HG02623 (cell line): Measurements from ENCODE around the gene MACROD2.
A peak's percentile ranks its signal among the peaks of the same experiment; 100 is the strongest.

Experiments
- ATAC-seq: cut with Tn5 transposase; IDR thresholded peaks from one replicate; pipeline ENCODE4 v1.9.1; 2021; ENCODE audit warnings: moderate library complexity; ENCODE audit not compliant: unreplicated experiment

The MACROD2 gene

DNA sequence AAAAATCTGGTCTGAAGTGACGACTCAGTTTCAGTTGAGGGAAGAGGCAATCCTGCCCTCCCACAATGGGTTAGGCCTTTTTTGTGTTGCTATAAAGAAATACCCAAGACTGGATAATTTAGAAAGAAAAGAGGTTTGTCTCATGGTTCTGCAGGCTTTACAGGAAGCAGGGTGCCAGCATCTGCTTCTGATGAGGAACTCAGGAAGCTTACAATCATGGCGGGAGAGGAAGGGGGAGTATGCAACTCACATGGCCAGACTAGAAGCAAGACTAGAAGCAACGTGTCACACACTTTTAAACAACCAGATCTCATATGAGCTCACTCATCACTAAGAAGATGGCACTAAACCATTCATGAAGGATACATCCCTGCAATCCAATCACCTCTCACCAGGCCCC is 2048.6 kb downstream of the MACROD2 start:
- ATAC-seq: no peak

DNA sequence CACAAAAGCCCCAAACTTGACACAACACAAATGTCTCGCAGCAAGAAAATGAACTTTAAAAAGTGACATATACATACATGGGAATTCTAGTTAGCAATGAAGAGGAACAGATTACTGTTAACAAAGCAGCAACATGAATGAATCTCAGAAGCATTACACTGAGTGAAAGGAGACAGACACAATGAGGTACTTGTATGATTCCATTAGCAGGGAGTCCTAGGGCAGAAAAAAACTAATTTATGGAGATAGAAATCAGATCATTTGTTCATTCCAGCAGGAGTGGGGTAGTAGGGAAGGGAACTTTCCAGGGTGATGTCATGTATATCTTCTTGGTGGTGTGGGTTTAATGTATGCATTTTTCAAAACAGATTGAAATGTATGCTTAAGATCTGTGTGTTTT is 2053.6 kb downstream of the MACROD2 start:
- no peak for ATAC-seq

DNA sequence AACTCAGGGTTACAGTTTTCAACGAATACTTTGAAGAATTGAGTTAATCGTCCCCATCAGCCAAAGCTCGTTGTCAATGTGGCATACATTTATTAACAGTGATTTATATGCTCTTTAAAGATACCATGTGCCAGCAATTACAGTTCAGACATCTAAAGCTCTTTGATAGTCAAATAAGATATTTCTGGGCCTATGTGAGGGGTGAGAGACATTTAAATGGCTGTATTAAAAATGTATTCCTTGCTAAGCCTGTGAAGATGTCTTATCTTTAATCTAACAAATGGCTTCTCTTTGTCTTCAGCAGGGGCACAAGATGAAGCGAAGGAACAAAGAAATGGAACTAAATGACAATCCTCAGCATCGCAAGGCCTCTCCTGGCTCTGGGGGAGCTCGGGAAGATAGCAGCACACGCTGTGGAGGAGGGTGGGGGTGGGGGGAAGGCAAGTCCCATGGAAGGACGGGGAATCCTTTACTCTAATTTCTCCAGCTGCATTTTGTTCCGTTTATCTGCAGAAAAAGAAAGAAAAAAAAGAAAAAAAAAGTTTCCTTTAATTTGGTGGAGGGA is 2054.3 kb downstream of the MACROD2 start:
- ATAC-seq: no peak

DNA sequence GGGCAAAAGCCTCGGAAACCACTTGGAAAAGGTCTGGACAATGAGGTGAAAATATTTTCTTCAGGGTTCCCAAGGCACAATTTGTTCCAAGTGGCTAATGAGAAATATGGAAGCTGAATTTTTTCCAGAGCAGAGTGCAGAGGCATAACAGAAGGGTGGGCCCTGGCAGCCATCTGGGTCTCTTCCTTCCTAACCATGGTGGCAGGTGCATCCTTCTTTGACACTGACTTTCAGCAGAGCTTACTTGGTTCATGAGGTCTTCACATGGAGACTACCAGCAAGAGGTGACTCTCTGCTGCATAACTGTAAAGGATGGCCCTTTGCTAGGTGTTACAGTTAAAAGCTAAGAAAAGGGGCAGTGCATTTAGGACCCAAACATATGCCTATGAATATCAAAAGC is 2055.1 kb downstream of the MACROD2 start:
- no peak for ATAC-seq

DNA sequence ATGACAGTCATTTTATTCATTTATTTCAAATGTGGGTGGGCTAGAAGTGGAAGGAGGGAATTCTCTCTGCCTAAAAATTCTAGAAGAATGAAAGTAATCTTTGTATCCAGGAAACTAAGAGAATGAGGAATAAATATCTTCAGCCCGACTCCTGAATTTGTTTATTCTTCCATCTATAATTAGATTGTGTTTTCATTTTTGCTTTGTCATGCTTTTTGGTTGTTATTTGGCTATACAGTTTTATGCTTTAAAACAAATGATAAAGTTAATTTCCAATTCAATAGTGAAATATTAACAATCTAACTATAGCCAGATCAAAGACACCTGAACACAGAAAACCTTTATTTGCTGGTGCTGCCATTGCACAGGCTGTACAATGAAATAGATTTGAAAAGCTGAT is 2056.7 kb downstream of the MACROD2 start:
- no peak for ATAC-seq

DNA sequence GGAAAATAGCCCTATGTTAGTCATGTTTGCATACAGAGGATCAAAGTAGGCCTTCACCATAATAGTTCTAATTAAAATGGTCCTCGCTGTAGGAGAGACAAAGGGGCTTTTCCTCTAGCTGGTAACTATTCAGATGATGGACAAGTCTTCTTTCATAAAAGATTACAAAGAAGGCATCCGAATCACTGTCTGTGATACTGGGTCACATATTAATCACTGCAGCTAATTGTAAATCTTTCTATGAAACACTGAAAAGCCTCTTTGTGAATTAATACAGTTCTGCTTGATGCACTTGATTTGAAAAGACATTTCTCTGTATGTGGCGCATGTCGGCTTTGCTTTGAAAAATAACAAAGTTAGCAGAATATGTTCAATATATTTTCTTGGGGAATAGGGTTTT is 2057.1 kb downstream of the MACROD2 start:
- ATAC-seq: no peak

DNA sequence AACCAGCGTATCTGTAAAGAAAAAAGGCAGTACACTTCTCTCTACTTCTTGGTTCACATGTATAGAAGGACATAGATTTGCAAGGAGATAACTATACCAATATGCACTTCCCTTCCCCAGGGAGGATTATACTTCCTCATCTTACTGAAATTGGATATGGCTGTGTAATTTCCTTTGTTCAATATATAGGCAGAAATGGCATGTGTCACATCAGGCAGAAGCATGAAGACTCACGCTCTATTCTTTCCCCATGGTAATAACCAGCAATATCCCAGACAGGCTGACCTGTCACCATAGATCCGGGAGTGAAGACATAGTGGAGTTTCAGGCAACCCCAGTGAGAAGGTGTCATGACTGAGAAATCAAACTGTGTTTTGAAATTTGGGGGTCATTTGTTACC is 2059.7 kb downstream of the MACROD2 start:
- no peak for ATAC-seq

DNA sequence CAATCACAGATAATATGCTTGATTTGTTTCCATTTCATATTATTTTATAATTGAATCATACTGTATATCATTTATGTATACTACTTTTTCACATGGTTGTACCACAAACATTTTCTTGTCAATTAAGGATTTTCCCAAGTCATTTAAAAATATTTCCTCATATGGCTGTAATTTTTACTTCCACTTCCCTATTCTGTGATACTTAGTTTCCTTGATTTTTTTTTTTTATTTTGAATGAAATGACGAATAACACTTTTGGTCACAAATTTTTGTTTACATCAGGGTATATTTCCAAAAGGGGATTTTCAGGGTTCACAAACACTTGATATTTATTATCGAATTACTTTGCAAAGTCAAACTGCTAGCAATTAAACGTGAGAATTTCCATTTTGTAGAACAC is 2062.3 kb downstream of the MACROD2 start:
- ATAC-seq: no peak

DNA sequence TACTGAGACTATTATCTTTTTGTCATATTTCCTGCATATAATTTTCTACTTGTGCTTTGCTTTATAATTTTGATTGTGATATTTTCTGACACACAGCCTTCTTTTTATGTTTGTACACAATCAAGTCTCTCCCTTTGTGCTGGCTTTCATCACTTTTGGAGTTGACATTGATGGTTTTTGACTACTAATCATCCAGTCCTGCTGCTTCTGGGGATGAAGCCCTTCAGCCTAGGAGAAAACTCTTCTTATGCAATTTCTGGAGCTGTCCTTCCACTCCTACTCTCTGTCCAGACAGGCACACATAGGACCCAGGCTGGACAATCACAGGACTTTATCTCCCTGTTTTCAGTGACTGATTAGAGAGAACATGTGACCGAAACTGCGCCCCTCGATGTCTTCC is 2063.0 kb downstream of the MACROD2 start:
- no peak for ATAC-seq

DNA sequence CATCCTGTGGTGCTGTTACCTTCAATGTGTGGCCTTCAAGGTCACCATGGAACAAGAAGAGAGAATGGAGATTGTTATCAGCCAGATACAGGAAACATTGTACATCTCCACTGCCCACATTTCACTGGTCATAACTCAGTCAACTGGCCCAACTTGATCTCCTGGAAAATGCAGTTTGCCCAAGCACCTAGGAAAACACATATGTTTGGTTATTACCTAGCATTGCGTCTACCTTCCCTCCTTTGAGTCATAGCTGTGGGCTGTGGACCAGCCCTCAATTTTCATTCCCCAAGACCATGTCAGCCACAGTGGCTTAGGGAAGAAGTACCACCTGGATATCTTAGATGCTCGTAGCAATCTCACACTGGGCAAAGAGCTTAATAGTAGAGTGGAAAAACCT is 2064.5 kb downstream of the MACROD2 start:
- no peak for ATAC-seq

DNA sequence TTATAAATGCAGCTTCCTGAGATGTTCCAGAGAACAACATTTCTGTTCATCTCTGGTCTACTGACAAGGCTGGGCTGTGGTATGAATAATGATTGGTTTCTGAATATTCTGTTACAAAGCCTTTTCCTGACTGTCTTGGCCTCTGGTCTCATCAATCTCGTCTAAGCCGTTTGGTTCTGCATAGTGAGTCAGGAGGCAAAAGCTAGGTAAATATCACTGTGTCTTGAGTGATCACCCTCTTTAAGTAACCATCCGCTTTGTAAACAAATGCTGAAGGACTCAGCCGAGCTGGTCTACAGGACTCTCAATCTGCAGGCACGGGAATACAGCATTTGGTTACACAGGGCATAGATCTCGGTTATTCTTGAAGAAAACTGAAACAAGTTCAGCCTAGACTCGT is 2066.0 kb downstream of the MACROD2 start:
- no peak for ATAC-seq

DNA sequence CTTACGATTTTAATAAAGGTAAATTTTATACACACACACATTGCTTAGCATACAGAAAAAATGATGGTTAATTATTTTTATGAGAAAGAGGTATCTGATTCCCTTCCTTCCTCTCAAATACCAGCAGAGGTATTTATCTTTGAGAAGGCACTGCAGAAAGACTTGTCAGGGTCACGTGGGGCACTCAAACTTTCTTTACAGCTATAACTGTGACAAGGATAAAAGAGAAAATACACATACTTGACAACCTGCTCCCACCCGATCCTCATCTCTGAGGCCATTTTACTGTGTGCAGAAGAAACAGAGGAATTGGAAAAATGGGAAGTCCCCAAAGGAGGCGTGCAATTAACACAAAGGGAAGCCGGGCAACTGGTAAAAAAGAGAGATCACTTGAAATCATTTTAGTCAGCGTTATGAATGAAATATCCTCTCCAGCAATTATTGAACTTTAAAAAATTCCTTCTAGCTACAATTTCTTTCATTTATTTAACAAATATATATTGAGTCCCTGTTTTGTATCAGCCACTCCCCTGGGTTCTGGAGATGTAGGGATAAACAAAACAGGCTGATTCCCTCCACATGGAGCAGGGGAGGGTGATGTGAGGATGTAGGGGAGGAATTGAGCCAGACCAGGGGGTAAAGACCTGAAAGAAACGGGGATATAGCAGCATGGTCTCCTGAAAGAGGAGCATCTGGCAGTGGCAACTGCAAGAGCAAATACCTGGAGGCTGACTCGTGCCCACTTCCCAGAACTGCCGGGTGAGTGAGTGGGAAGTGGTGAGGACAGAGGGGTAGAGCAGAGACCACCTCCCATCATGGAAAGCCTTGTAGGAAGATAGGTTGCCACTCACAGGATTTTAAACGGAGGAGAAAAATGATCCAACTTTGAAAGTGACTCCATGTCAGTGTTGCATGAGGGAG is 2067.6 kb downstream of the MACROD2 start:
- ATAC-seq: no peak

DNA sequence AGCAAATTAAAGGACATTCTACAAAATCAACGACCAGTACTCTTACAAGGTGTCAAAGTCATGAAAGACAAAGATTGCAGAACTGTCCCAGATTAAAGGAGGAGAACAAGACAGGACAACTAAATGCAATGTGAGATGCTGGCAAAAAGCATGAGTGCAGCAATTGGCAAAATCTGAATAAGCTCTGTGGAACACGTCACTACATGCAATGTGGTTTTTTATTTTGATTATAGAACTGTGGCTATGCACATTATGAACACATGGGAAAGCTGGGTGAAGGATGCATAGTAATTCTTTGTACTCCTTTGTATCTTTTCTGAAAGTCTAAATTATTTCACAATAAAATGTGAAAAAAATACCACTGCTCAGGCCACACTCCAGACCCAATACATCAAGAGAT is 2068.6 kb downstream of the MACROD2 start:
- no peak for ATAC-seq

DNA sequence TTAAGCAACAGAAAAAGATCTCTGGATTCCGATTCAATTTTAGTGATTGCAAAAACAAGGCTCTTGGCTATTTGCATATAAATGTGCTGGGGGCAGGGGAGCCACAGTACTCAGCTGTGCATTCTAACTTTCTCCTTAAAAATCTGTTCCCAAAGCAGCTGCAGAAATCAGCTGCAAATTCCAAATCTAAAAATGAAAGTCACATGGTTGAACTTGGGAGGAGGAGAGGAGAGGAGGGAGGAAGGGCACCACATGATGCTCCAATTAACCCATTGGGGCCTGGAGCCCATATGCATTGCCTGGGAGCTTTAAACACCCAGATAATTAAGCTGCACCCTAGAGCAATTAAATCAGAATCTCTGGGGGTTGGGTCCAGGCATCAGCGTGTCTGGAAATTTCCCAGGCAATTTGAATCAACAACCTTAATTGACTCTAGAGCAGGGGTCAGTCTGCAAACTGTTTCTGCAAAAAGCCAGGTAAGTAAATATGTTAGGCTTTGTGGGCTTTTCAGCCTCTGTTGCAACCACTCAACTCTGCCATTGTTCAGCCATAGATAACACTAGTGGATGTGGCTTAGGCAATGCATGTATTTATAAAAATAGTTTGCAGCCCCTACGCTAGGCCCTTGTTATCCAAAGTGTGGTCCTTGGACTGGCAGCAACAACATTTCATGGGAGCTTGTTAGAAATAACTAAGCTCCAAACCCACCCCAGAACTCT is 2069.8 kb downstream of the MACROD2 start:
- ATAC-seq: no peak

DNA sequence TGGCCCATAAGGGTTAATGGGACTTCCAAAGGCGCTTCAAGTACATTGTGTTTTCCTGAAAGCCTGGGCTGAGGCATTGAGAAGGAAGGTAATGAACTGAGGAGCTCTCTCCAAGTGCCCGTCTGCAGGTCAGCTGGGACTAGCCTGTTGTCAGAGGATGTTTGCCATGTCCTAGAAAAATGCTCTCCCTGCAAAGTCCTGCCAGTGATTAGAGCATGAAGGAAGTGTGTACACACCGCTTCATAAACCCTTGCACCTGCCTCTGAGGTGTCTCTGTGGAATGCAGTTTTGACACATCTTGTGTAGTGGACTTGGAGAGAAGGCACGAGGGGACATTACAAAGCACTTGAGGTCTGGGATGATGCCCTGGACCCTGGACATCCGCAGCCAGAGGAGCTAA is 2071.3 kb downstream of the MACROD2 start:
- ATAC-seq: no peak

DNA sequence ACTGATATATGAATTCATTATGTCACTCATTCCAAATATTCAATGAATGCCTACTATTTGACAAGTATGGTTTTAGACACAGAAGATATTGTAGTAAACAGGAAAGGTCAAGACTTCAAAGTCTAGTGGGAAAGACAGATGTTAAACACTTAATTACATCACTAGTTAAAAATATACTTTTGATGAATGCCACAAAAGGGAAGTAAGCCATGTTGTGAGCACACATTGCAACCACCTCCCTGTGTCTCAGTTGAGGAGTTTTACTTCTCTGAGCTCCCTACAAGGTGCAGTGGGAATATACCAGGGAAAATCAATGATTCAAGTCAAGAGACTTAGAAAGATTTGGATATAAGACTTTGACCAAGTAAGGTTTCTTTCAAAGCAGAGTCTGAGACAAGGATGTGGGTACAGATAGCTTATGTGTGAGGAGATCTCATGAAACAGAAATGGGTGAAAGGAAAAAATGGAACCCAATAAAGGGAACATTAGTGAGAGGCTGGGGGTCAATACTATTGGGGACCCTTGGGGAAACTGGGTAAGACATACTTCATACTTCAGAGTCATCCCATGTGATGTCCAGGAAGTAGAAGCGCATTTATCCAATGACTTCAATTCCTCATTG is 2074.2 kb downstream of the MACROD2 start:
- ATAC-seq: peak; percentile 92

DNA sequence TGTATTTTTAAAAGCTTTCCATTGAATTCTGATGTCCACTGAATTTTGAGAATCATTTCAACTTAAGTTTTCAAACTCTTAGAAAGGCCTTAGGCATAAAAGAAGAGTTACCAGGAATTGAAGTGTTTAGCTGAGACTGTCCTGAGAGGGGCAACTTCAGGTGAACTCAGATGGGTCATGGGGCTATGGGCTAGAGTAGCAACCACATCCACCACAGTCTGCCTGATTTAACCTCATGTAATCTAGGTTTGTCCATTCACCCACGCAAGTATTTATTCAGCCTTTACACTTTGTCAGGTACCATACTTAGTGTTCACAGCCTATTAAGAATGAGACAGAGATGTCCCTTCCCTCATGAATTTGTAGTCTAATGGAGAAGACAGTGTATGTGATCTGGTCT is 2076.9 kb downstream of the MACROD2 start:
- no peak for ATAC-seq

DNA sequence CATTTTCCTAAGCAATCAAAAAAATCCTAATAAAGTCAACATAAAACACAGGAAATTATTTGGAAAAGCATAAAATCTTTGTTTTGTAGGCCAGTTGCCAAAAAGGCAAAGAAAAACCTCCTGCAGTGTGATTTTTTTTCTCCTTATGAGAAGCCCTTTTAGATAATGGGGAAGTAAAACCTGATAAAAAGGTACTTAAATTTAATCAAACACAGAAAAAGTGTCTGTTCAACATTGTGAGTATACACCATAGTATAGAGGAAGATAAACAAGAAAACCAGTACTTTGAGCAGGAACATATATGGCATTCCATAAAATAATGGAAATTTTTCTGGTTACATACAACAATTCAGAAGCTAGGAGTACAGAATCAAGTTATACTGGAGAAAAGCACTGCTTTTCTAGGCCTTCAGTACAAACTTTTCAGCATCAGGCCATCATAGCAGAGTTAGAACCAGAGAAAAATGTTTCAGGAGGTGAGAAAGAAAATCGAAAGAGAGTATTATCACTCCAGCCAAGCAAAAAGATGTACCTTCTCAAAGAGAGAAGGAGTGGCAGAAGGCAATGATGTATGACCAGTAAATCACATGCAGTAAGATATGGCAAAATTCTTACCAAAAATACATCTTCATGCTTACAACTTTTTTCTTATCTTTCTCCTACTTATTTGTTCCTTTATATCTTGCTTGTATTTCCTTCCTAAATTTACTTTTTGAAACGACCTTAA is 2083.0 kb downstream of the MACROD2 start:
- no peak for ATAC-seq

DNA sequence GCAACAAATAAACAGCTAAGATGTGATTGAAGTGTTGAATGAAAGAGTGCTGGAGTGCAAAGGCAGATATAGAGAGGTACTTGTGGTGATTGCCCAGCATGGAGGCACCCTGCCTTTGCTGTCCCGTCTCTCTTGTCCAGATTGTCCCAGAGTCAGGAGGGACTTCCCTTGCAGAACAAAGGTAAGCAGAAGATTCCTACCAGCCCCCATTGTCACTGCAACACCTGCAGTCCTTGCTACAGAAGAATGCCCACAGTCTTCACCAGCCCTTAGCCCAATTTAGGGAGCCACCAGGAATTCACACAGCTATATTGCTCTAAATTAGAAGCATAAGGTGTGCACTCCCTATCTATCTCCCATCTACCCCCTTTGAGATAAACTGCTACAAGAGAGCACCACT is 2086.1 kb downstream of the MACROD2 start:
- no peak for ATAC-seq

DNA sequence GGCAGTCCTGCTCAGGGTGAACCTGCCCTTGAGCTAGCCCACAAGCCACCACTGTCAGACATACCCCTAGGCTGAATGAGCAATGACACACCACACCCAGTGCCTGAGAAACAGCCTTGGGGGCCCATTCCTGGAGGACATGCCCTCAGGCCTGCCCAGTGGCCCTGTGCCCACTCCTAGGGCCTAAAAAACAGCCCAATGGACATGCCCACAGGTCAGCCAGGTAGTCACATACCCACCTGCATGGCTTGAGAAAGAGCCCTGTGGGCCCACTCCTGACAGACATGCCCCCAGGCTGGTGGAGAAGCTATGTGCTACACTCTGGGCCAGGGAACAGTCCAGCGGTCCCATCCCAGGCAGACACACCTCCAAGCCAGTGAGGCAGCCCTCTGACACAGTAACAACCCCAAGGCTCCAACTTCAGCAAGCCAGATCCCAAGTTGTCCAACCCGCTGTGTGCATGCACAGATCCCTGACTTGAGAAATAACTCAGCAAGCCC is 2086.8 kb downstream of the MACROD2 start:
- ATAC-seq: no peak
